Forelimb muscle (tissue), 1 donor: ENCODE results near the gene SFXN3. TPM values are rescaled to one million over a fixed set of nuclear protein-coding genes. Genes with fewer than 3 reads are reported as not detected.

Experiments used
- DNase-seq: peaks from one replicate; pipeline ENCODE4 v3.0.0-alpha.2; 2013; ENCODE audit warnings: low read depth
- polyA plus RNA-seq: library from polyadenylated mRNA; unstranded; fragments of 120-200 nt; gene quantifications from one replicate; pipeline ENCODE4 v1.2.1, GENCODE V29; 2013; ENCODE audit not compliant: insufficient read length

The SFXN3 gene, protein sequence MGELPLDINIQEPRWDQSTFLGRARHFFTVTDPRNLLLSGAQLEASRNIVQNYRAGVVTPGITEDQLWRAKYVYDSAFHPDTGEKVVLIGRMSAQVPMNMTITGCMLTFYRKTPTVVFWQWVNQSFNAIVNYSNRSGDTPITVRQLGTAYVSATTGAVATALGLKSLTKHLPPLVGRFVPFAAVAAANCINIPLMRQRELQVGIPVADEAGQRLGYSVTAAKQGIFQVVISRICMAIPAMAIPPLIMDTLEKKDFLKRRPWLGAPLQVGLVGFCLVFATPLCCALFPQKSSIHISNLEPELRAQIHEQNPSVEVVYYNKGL
- 22.5 TPM for polyA plus RNA-seq

DNA sequence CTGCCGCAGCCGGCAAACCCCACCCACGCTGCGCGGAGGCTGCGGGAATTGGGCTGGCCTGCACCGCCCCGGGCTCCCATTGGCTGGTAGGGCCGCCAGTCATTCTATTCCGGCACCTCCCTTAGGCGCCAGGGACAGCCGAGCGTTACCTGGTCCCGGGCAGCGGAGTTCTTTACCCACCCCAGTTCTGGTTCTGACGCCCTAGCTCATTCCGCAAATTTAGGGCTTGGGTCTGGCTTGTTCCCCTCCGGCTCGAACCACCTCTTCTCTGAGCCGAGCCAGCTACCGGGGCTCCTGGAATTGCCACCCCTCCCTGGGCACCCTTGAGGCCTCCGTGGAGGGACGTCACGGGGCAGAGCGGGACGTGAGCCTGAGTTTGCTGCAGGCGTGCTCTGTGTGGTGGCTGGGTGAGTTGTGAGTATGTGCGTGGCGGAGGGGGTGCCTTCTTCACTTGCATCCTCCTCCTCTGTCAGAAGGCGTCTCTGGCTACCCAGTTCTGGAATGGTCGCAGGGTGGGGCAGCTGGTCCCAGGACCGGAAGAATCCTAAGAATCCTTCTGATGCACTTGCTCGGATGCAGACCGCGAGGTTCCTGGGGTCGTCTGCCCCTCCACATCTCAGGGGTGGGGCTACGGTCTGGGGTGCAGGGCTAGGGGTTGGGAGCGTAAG, at the start of gene SFXN3, which contains the start of gene PDZD7:
Gene SFXN3 (plus strand): TSS at position 107 of the 668 bp plus-strand sequence. CDS start 3,461 bp downstream, outside the sequence.
Gene PDZD7 (minus strand): TSS at position 2 of the 668 bp plus-strand sequence. CDS start 910 bp downstream, outside the sequence.
- DNase-seq: peak; percentile 59

DNA sequence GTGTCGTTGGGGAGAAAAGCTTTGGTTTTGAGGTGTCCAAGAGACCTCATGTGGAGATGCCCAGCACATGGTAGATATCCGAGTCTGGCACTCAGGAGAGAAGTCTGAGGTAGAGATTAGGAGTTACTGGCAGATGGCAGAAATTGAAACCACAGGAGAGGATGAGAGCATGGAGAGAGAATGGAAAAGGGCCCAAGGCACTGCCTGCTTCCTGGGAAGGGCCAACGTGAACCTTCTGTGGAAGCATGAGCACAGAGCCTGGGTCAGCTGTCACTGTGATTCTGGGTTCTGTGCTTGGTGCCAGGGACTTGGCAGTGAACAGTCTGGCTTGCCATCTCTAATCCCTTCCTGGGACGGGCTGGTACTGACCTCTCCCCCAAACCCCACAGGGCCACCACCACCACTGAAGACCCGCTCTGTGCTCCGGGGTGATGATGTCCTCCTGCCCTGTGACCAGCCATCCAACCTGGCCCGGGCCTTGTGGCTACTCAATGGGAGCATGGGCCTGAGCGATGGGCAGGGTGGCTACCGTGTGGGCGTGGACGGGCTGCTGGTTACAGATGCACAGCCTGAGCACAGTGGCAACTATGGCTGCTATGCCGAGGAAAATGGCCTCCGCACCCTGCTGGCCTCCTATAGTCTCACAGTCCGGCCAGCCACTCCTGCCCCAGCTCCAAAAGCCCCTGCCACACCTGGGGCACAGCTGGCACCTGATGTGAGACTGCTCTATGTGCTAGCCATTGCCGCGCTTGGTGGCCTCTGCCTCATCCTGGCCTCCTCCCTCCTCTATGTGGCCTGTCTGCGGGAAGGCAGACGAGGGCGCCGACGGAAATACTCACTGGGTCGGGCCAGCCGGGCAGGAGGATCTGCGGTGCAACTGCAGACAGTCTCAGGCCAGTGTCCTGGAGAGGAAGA, 47.9 kb upstream of the SFXN3 start:
- no peak for DNase-seq

DNA sequence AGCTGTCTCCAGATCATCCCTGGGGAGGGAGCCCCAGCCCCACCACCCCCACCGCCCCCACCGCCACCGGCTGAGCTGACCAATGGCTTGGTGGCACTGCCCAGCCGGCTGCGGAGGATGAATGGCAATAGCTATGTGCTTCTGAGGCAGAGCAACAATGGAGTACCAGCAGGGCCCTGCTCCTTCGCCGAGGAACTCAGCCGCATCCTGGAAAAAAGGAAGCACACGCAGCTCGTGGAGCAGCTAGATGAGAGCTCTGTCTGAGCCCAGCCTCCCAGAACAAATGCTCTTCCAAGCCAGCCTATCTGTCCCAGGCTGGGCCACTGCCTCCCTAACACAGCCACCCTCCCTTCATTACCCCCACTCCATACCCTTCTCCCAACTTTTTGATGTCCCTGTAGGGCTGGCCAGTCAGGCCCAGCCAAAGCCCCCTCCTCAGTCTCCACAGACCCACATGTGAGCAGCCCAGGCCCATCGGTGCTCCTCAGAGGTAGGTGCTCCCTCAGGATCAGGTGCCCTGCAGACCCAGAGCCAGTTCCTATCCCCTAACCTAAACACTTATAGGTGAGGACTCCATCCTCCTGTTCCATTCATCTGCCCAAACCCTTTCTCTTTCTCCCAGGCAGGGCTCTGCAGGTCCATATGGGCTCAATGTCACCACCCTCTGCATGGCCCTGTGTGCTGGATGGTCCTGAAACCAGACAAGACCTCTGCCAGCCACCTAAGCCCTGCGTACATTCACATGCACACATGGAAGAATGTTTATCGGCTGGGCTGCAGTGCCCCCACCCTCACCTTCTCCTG, 47.0 kb upstream of the SFXN3 start:
- no peak for DNase-seq

DNA sequence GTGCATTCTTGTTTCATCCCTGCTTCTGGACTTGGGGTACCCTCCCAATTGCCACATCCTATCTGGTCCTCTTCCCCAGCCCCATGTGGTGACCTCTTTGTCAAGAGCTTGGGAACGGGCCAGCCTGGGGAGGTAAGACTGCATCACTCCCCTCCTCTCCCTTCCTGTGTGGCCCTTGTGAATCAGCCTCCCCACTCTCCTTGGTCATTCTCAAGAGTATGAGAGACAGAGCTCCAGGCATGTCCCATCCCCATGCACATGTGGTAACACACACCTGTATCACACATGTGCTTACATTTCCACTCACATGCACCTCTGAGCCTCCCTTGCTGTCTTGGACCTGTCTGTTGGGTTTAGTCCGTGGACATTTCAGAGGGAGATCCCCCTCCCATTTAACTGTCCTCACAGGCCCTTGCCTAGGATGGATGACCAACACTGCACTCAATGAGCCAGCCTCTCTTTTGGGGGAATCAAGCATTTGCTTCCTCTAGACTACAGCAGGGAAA, 46.3 kb upstream of the SFXN3 start:
- DNase-seq: no peak

DNA sequence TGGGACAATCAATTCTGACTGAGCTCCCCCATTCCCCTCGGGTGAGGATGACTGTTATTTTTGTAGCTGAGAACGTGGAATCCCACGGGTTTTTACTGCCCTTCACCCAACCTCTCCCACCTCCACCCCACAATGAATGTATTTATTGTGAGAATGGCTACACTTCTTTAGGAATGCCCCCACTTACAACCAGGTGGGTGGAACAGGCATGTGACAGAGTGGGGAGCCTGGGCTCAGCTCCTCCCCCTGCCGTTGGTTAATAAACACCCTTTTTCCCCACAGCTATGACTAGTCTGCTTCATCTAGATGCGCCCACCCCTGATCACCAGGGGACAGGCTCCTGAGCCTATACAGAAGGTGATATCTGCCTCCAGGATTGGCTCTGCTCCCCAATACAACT, 45.7 kb upstream of the SFXN3 start:
- DNase-seq: no peak

DNA sequence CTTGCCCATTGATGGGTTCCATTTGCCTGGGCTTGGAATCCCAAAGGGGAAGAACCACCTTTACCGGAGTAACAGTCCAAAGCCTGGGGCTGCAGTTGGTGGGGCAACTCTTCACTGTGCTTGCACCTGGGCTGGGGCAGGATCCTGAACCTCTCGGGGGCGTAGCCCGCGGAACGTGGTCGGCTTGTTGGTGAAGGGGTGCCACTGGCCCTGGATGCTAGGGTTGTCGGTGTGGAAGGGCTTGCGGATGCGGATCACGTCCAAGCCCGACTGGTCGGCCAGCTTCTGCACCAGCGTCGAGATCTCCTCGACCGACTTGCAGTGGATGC, 44.4 kb upstream of the SFXN3 start:
- no peak for DNase-seq

DNA sequence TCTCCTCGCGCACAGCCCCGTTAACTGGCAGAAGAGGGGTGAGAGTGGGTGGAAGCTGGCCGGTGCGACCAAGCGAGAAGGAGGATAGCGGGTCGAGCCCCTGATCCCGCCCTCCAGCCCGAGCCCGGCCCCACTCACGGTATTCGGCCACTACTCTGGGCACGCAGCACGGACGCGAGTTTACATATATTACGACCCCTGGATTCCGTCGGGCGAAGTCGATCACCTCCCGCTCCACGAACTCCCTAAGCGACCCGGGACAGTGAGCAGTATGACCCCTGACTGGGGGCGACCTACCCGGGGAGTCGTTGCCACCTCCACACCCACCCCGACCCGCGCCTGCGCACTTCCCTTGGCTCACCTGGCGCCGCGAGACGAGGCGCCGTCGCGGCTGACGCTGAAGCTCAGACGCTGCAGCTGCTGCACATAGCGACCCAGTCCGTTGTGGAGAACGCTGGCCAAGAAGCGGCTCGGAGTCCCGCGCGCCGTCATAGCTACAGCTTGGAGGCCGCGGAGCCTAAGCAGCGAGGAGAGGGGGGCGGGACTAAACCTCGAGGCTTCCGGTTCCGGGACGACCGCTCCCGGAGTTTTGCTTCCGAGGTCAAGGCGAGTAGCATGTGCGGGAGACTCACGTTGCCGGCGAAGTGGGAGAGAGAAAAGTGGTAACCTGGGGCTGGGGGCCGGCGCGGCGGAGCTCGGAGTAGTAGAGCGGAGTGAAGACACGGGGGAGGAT, 43.9 kb upstream of the SFXN3 start, which contains the start of the genes MRPL43 and TWNK:
Gene MRPL43 (minus strand): TSS at position 546 of the 733 bp plus-strand sequence. CDS start 54 bp downstream, at position 492.
Gene TWNK (plus strand): TSS at position 592 of the 733 bp plus-strand sequence. CDS start 668 bp downstream, outside the sequence.
- peak; percentile 44 for DNase-seq

DNA sequence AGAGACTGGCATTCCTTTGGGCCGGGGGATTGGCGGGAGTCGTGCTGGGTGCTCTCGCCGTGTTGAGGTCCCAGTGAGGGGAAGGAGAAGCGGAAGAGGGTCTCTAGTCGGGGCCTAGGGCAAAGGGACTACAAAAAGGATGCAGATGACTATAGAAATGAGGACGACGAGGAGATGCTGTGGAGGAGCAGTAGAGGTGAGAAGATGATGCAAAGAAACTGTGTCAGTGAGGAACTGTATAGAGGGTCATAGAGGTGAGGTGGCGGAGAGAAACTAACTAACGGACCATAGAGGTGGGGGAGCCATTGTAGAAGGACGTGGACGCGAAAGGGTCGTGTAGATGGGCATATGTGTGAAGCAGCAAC, 43.4 kb upstream of the SFXN3 start:
- DNase-seq: no peak

DNA sequence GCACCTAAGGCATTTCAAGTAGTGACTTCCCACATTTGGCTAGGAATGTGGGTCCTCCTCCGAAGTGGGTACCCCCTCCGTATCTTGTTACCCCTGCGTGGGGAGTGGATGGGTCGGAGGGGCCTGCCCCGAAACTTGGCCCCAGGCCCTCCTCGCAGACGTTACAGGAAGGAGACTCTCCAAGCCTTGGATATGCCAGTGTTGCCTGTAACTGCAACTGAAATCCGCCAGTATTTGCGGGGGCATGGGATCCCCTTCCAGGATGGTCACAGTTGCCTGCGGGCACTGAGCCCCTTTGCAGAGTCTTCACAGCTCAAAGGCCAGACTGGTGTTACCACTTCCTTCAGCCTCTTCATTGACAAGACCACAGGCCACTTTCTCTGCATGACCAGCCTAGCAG, 42.9 kb upstream of the SFXN3 start:
- DNase-seq: no peak

DNA sequence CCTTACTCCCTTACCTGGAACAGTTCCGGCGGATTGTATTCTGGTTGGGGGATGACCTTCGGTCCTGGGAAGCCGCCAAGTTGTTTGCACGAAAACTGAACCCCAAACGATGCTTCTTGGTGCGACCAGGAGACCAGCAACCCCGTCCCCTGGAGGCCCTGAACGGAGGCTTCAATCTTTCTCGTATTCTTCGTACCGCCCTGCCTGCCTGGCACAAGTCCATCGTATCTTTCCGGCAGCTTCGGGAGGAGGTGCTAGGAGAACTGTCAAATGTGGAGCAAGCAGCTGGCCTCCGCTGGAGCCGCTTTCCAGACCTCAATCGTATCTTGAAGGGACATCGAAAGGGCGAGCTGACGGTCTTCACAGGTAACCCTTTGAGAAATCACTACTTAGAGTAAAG, 41.9 kb upstream of the SFXN3 start:
- no peak for DNase-seq

DNA sequence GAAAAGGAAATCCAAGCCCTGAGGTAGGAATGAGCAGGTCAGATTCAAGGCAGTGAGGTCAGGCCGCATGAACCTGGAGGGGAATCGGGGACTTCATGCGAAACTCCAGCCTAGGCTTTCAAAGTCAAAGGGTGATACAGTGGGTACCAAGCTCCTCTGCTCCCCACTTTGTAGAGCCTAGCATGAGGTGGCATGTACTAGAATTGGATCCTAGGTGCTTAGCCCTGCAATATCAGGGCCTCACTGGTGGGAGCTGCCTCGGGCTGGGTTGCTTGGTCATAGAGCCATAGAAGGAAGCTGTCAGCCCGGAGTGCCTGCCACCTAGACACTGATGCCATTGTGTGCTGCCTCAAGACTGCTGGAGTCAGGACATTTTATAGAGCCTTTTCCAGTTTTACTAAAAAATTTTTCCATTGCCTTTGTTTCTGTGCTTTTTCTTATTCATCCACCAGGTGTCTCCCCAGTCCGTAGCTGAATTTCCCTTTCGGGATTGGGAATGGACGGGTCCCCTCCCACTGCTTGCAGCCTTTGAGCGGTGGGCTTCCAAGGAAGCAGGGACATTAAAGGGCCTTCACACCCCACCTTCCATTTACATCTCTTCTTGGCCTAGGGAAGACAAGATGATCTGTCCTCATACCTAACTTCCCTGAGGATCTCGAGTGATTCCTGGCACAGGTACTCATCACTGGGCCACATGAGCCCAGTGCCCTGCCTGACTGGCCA, 36.9 kb upstream of the SFXN3 start:
- DNase-seq: no peak

DNA sequence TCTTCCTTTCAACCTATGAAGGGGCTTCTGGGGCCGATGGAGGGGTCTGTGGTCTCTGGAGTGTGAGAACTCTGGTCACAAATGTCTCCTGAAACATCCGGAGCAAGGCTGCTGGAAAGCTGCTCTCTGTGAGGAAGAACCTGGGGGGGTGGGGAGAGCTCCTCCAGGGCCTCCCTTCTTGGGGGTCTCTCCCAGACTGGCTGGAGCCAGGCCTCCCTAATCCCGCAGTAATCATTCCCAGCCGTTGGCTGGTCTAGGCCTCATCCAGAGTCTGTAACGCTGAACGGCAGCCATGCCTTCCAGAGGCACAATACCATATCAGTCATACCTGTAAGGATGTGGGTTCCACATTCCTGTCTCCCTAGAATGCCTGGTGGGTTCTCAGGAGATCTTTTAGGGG, 35.9 kb upstream of the SFXN3 start:
- DNase-seq: no peak

DNA sequence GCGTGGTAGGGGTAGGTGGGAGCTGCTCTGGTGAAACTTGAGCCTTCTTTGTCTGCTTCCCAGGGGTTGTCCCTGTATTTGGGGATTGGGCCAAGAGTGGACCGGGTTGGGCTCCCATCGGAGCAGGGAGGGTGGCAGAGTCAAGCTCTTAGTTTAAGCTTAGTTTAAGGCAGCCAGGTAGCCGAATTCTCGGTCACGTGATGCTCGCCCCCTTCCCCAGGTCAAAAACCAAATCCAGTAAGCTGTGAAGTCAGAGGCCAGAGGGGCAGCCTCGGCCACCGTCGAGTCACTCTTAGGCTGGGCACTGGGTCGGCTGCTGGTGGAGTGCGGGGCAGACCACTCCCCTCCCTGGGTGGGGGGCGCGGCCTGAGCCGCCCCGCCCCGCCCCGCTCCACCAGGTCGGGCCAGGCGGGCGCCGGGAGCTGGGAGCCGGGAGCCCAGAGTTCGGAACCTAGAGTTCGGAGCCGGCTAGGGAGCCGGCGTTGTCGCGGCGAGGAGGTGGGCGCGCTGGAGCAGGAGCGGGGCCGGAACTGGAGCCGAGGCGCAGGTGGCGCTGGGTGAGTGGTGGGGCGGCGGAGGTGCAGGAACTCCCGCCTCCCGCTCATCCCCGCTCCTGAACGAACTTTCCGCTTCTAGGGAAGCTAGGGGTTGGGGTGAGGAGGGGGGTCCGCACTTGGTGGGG, 34.2 kb upstream of the SFXN3 start:
- DNase-seq: no peak

DNA sequence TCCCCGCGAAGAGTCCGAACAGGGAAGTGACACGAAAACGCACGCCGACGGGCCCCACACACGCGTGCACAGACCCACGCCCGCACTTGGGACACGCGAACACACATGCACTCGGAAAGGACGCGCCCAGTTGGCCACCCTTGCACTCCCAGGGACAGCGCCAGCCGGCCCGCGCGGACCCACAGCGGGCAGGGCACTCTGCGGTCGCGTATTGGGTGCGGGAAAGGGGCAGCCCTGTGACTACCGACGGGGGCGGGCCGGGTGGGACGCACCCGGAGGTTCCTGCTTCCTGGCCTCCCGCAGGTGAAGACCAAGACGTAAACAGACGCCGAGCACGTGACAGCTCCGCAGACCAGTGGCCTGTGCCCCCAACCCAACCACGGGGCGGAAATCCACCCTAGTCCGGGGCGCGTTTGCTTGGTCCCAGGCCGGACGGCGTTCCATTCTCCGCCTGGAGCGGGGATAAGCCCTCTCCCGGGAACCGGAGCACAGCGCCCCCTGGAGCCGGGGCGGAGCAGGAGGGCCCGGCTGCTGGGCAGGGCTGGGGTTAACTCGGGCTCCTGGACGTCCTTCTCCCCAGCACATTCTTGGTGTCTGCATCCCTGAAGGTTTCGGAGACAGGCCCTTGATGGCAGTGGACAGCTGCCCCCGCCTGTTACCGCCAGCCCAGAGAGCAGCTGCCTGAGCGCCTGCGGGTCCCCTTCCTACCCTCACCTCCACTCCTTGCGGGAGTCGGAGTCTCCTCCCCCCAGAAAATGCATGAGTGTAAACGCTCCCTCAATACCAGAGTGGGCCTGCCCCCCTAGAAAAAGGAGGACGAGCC, 33.5 kb upstream of the SFXN3 start:
- no peak for DNase-seq

DNA sequence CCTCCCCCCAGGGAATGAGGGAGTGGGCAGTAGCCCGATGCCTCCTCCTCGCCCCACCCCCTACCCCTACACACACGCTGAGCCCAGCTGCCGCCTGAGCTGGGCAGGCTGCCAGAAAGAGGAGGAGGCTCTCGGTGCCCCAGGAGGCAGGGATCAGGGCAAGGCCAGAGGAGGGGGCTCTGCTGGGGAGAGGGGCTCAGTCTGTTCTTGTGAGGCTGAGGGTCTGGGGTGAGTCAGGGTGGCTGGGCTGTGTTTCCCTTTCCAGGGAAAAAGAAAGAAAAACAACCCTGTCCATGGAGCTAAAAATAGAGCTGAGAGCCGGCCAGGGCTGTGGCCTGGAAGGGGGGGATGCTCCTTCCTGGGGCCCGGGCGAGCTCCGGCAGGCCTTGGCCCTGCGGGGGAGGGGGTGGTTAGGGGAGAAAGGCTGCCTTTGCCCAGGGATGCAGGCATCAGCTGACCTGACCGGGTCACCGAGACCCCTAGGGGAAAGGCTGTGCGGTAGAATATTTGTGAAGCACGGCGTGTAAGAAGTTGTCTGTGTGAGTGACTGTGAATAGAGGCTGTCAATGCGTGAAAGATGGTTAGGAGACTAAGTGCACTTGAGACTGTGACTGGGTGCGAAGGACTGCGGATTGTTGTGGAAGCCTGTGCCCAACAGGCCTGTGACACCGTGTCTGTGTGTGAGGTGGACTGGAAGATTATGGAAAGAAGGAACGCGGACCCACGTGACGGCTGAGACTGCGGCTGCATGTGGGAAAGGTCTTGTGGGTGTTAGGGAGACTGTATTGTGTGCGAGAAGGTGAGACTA, 32.6 kb upstream of the SFXN3 start:
- no peak for DNase-seq

DNA sequence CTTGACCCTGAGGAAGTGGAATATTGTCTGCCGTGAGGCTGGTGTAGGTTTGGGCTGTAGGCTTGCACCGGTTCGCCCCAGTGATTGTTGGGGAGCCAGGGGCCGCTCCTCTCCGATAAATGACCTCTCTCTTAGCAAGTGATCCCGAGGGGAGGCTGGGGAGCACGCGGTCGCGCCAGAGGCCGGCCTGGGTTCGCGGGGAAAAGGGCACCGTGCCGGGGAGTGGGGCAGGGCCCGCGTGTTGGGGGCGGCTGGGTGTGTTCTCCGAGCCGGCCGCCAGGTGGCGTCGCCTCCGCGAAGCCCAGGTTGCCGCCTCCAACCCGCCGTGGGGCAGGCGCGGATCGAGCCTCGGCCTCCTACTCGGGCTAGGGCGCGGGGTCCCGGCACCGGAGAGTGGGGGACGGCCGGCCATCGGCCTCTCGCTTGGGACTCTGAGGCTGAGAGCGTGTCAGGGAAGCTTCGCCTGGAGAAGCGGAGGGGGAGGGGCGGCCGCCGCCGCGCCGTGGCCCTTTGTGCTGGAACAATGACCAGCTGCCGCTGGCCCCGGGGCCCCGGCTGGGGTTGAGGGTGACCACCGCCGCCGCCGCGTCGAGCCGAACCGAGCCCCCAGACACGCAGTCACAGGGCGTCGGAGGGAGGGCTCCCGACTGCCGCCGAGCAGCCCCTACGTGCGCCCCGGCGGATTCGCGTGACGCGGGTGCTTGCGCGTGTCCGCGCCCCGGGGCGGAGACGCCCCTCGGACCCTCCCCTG, 31.9 kb upstream of the SFXN3 start:
- no peak for DNase-seq

DNA sequence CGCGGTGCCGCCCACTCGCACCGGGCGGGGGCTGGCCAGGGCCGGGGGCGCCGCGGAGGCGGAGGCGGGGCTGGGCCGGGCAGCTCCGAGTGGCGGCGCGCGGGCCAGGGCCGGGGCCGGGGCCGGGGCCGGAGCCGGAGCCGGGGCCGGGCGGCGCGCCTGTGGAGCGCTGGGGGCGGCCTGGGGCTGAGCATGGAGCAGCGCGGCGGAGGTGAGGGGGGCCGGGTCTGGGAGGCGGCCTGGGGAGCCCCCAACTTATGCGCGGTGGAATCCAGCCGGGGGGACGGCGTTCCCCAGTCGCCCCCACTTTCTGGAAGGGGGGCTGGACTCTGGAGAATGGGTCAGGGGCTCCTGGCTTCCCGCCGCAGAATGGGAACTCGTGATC, 31.3 kb upstream of the SFXN3 start, which contains the start of gene LZTS2:
Gene LZTS2 (plus strand): TSS at position 67 of the 385 bp plus-strand sequence. CDS start 2,731 bp downstream, outside the sequence.
- no peak for DNase-seq
